Transverse colon (tissue), 3 donors: ENCODE measurements around the gene ZNF485.
"Not testable (repeated sequence)": the region's sequence is repeated elsewhere in the genome, so short reads cannot be mapped to it uniquely, and the experiment has no call there.

Experiments used
- EP300 ChIP-seq: sonication (generic); formaldehyde crosslinking; IDR thresholded peaks from one replicate; pipeline ENCODE4 v1.6.1; 2017; ENCODE audit warnings: antibody characterized with exemption, low read depth
- POLR2A ChIP-seq: fragments of 450-650 bp; IDR thresholded peaks from one replicate; pipeline ENCODE4 v1.6.1; 2016; ENCODE audit warnings: antibody characterized with exemption, mild to moderate bottlenecking, moderate library complexity
- TF ChIP-seq, protein P1 (sequence below), 5 experiments: fragments of 200-600 bp in 3 of 5; fragments of 450-650 bp in 2 of 5; sonication (generic) in 3 of 5; IDR thresholded peaks; 1 replicate in 2 of 5; 2 replicates in 3 of 5; pipeline ENCODE4 v1.5.1; 2016 to 2017; ENCODE audit warnings: antibody characterized with exemption in 5 of 5, inconsistent platforms in 3 of 5, mild to moderate bottlenecking in 2 of 5, moderate library complexity in 1 of 5

DNA sequence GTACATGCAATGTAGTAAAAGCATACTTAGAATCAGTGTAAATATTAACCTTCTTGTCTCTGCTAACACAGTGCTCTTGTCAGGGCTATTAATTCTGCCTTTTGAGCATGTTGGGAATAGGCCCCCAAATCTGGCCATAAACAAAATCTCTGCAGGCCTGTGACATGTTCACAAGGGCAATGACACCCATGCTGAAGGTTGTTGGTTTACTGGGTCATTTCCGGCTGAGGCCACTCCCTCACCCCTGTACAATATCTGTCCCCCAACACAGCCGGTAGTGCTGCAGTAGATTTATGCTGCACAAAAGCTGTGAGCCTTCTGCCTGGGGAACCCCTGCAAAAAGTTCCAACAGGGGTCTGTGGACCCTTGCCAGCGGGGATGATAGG, 19.5 kb upstream of the ZNF485 start:
- TF ChIP-seq, protein P1, sequence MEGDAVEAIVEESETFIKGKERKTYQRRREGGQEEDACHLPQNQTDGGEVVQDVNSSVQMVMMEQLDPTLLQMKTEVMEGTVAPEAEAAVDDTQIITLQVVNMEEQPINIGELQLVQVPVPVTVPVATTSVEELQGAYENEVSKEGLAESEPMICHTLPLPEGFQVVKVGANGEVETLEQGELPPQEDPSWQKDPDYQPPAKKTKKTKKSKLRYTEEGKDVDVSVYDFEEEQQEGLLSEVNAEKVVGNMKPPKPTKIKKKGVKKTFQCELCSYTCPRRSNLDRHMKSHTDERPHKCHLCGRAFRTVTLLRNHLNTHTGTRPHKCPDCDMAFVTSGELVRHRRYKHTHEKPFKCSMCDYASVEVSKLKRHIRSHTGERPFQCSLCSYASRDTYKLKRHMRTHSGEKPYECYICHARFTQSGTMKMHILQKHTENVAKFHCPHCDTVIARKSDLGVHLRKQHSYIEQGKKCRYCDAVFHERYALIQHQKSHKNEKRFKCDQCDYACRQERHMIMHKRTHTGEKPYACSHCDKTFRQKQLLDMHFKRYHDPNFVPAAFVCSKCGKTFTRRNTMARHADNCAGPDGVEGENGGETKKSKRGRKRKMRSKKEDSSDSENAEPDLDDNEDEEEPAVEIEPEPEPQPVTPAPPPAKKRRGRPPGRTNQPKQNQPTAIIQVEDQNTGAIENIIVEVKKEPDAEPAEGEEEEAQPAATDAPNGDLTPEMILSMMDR (IDR thresholded peaks at IDR 0.05), result not testable (repeated sequence)
- TF ChIP-seq EP300, POLR2A: not testable (repeated sequence)
